HG02623 (cell line): Measurements from ENCODE around the gene IL16.

Experiments
- ATAC-seq: cut with Tn5 transposase; IDR thresholded peaks from one replicate; pipeline ENCODE4 v1.9.1; 2021; ENCODE audit warnings: moderate library complexity; ENCODE audit not compliant: unreplicated experiment

IL16 gene

GRCh38 chr15:81254277-81254915, 57.7 kb downstream of the IL16 start:
- no peak for ATAC-seq

- no peak for ATAC-seq
Observed at GRCh38 chr15:81254916-81255290, 58.2 kb downstream of the IL16 start.

GRCh38 chr15:81255315-81255957, 58.8 kb downstream of the IL16 start:
- ATAC-seq, result no peak

- ATAC-seq, result no peak
Observed at GRCh38 chr15:81255958-81256320, 59.3 kb downstream of the IL16 start.

GRCh38 chr15:81256916-81257315, 60.2 kb downstream of the IL16 start:
- ATAC-seq, result no peak

GRCh38 chr15:81257435-81257834, 60.8 kb downstream of the IL16 start:
- ATAC-seq, result no peak

GRCh38 chr15:81258455-81258854, 61.8 kb downstream of the IL16 start:
- no peak for ATAC-seq

GRCh38 chr15:81259760-81260298, 63.1 kb downstream of the IL16 start:
- ATAC-seq, result no peak

- no peak for ATAC-seq
Observed at GRCh38 chr15:81261172-81261811, 64.6 kb downstream of the IL16 start.

GRCh38 chr15:81263477-81263876, 66.8 kb downstream of the IL16 start:
- ATAC-seq, result no peak

GRCh38 chr15:81264072-81264857, 67.6 kb downstream of the IL16 start:
- no peak for ATAC-seq

- no peak for ATAC-seq
Observed at GRCh38 chr15:81265256-81265943, 68.7 kb downstream of the IL16 start.

GRCh38 chr15:81265944-81266775, 69.5 kb downstream of the IL16 start:
- ATAC-seq, result peak; percentile 69

- no peak for ATAC-seq
Observed at GRCh38 chr15:81268340-81268739, 71.7 kb downstream of the IL16 start.

GRCh38 chr15:81268881-81269601, 72.4 kb downstream of the IL16 start:
- ATAC-seq, result no peak

GRCh38 chr15:81270188-81270587, 73.5 kb downstream of the IL16 start:
- no peak for ATAC-seq

GRCh38 chr15:81270781-81271491, 74.3 kb downstream of the IL16 start:
- no peak for ATAC-seq

GRCh38 chr15:81271761-81272644, 75.3 kb downstream of the IL16 start:
- ATAC-seq, result no peak
